22Rv1 (cell line): ENCODE data around the gene ATP2C2.

ENCODE experiments used
- CTCF ChIP-seq: fragments of 450-650 bp; IDR thresholded peaks from 2 replicates; pipeline ENCODE4 v1.5.1; 2017; ENCODE audit warnings: mild to moderate bottlenecking
- ZFX ChIP-seq: fragments of 450-650 bp; IDR thresholded peaks from 2 replicates; pipeline ENCODE4 v1.6.1; 2017; ENCODE audit warnings: antibody characterized with exemption, borderline replicate concordance

DNA sequence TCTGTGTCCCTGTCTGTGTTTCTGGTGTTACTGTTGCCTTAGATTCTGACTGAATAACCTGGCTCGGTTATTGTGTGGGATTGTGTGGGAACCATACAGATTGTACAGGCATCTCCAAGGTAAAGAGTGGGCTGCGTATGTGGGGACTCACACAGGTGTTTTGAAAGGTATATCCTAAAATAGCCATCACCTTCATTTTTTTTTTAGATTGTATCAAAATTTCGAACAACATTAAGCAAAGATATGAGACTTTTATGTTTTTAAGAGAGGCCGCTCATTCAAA lies 53.5 kb downstream of the ATP2C2 start:
- TF ChIP-seq ZFX = no peak
- no peak for TF ChIP-seq CTCF
